Measurements from ENCODE around the gene SEPTIN1. TPM values are rescaled to one million over a fixed set of nuclear protein-coding genes. Genes with fewer than 3 reads are reported as not detected.

Gene SEPTIN1
- total and polyA plus RNA-seq, 2 experiments from 2014 or later, result 0.21 to 3.9 TPM

GRCh38 chr16:30416047-30416603 lies 33.8 kb upstream of the SEPTIN1 start (continued):
- TF ChIP-seq REST (IDR thresholded peaks at IDR 0.05; ENCODE audit: unreplicated experiment) (no peak), POLR2AphosphoS5 (IDR thresholded peaks at IDR 0.05; ENCODE audit: low read depth) (no peak), ETS1 (IDR thresholded peaks at IDR 0.05) (no peak), JUNB (IDR thresholded peaks at IDR 0.05; ENCODE audit: unreplicated experiment) (no peak), STAT1 (IDR thresholded peaks at IDR 0.05; ENCODE audit: unreplicated experiment) (no peak), CTCF (conservative IDR thresholded peaks at IDR 0.05; ENCODE audit: low read depth in 2 of 2) (no peak), EZH2 (IDR thresholded peaks at IDR 0.05; ENCODE audit: low read depth, unreplicated experiment) (no peak), ZNF331 (CRISPR knock-in tag; IDR thresholded peaks at IDR 0.05; ENCODE audit: low read depth) (no peak), ZNF114 (CRISPR knock-in tag; IDR thresholded peaks at IDR 0.05) (no peak), EZH2phosphoT487 (IDR thresholded peaks at IDR 0.05; ENCODE audit: unreplicated experiment) (no peak)

- no peaks in the 10 kb centered on the region for H3K9me3 Mint-ChIP-seq
- peaks cover 18% of the 10 kb centered on the region for H3K27me3 Mint-ChIP-seq (ENCODE audit: insufficient read depth, low read depth, poor library complexity)
- ATAC-seq, result no peak
- Histone ChIP-seq H3K9me2 (ENCODE audit: insufficient read depth) (no peaks in the 10 kb centered on the region), H4K20me1 (replicated peaks; ENCODE audit: insufficient read depth) (peaks cover 38% of the 10 kb centered on the region), H3K27ac (ENCODE audit: low read depth) (no peak overlapping the region), H2AFZ (no peak overlapping the region), H3K4me2 (no peak overlapping the region), H3K4me1 (ENCODE audit: insufficient read depth) (peaks cover 1% of the 10 kb centered on the region; the same call in 1 of the 2 replicates), H3K27me3 (ENCODE audit: insufficient read depth) (no peaks in the 10 kb centered on the region), H3K36me3 (ENCODE audit: insufficient read depth) (peaks cover 3% of the 10 kb centered on the region; the same call in 1 of the 2 replicates), H3F3A (replicated peaks; ENCODE audit: low read depth) (peaks cover 31% of the 10 kb centered on the region), H3K79me2 (replicated peaks; ENCODE audit: insufficient read depth) (peaks cover 10% of the 10 kb centered on the region; the same call in 1 of the 2 replicates), H3K4me3 (no peak overlapping the region)
- no peak for DNase-seq (ENCODE audit: low spot score)
- peaks cover 14% of the 10 kb centered on the region for H3K4me1 Mint-ChIP-seq
- no peak overlapping the region for H3K27ac Mint-ChIP-seq
- peaks cover 43% of the 10 kb centered on the region for H3K36me3 Mint-ChIP-seq (ENCODE audit: low read depth)
- H3K4me3 Mint-ChIP-seq, result no peak overlapping the region
- no peak for TF ChIP-seq JUNB (IDR thresholded peaks at IDR 0.05; ENCODE audit: unreplicated experiment)
- TF ChIP-seq POLR2AphosphoS5 (IDR thresholded peaks at IDR 0.05; ENCODE audit: low read depth), result no peak
- no peak for TF ChIP-seq EZH2phosphoT487 (IDR thresholded peaks at IDR 0.05; ENCODE audit: unreplicated experiment)
- TF ChIP-seq ZNF462 (CRISPR knock-in tag; IDR thresholded peaks at IDR 0.05), result no peak
These were observed 31.8 kb upstream of the SEPTIN1 start for GRCh38 chr16:30414159-30414558.
